Breast epithelium (tissue), 3 donors: ENCODE measurements around the gene RGPD6.
"Not testable (repeated sequence)": the region's sequence is repeated elsewhere in the genome, so short reads cannot be mapped to it uniquely, and the experiment has no call there.

Source experiments
- CTCF ChIP-seq, 3 donors: fragments of 450-650 bp; IDR thresholded peaks; one replicate each; pipeline ENCODE4 v1.5.1; 2016 to 2017; ENCODE audit warnings: antibody characterized with exemption in 3 of 3, mild to moderate bottlenecking in 3 of 3, moderate library complexity in 3 of 3
- POLR2A ChIP-seq: fragments of 450-650 bp; IDR thresholded peaks from one replicate; pipeline ENCODE4 v1.6.1; 2016; ENCODE audit warnings: antibody characterized with exemption, mild to moderate bottlenecking, moderate library complexity

DNA sequence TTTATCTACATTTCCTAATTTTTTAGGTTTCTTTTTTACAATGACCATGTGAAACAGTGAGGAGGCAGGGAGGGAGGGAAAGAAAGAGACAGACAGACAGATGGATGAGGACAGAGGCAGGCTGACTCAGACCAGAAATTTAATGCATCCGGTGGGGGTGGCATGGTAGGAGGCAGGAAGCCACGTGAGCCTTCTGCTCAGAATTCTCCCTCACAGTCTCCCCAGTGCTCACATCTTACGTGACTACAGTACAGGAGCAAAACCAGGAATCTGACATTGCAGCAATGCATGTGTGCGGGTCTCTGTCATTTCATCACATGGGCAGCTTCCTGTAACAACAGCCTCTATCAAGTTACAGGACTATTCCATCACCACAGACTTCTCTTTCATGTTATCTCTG lies 102.1 kb downstream of the RGPD6 start:
- not testable (repeated sequence) for TF ChIP-seq POLR2A; CTCF (IDR thresholded peaks at IDR 0.05)
